ENCODE results near the gene INTS6.
A peak's percentile ranks its signal among the peaks of the same experiment; 100 is the strongest.

The INTS6 gene, protein sequence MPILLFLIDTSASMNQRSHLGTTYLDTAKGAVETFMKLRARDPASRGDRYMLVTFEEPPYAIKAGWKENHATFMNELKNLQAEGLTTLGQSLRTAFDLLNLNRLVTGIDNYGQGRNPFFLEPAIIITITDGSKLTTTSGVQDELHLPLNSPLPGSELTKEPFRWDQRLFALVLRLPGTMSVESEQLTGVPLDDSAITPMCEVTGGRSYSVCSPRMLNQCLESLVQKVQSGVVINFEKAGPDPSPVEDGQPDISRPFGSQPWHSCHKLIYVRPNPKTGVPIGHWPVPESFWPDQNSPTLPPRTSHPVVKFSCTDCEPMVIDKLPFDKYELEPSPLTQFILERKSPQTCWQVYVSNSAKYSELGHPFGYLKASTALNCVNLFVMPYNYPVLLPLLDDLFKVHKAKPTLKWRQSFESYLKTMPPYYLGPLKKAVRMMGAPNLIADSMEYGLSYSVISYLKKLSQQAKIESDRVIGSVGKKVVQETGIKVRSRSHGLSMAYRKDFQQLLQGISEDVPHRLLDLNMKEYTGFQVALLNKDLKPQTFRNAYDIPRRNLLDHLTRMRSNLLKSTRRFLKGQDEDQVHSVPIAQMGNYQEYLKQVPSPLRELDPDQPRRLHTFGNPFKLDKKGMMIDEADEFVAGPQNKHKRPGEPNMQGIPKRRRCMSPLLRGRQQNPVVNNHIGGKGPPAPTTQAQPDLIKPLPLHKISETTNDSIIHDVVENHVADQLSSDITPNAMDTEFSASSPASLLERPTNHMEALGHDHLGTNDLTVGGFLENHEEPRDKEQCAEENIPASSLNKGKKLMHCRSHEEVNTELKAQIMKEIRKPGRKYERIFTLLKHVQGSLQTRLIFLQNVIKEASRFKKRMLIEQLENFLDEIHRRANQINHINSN

DNA sequence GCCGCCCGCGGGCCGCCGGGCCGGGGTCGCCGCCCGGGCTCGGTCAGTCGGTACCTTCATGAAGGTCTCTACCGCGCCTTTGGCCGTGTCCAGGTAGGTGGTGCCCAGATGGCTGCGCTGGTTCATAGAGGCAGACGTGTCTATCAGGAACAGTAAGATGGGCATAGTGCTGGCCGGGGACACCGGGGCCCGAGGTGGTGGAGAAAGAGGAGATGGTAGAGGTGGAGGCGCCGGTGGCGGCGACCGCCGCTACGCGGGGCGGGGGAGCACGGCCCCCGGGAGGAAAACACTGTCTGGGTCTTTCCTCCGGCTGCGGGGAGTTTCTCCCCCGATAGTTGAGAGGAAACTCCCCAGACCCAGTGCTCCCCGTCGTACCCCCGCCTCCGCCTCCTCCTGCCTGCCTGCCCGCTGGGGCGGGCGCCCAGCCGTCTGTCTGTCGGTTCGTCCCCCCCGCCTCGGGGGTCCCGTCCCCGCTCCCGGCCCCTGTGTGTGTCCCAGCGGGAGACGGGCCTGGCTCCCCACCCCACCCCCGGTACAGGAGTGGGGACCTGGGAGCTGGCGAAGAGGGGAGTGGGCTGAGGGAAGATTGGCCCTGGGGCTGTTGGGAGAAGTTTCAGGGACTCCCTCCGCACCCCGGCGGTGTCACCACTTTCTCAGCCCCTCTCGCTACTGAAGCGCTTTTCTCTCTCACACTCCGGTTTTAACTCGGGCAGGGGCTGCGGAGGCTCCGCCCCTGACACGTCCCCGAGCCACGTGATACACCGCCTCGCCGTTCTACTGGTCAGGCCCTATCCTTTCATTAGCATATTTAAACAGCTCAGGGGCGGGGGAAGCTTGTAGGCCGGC is at the start of gene INTS6:
Gene INTS6, minus strand, starts transcription at position 676 of the 846 bp plus-strand sequence. Its CDS starts 511 bp downstream, at position 165.
- DNase-seq (ENCODE audit: low read depth in 2 of 3, low spot score in 1 of 3), result peak; percentile 97

DNA sequence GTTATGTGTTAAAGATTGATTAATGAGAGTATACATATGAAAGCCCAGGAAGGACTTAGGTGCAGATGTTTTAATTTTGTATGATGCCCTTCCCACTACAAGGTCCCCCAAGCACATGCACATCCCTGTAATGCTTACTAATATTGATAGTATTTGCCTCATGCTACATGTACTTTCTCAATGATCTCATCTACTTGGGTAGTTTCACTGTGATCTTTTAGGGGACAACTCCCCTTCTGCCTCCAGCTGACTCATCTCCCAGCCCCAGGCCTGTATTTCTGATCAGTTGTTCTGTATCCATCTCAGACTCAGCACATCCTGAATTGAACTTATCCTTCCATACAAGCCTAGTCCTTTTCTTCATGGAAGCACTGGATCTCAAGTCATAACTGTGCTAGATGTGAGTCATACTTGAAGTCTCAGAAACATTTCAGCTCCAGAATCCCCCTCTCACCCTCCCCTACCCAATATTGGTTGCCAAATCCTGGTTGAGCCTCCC is 49.4 kb upstream of the INTS6 start:
- peak in 2 of 3 donors; percentile 19 to 35 for DNase-seq (ENCODE audit: low read depth in 2 of 3, low spot score in 1 of 3)

DNA sequence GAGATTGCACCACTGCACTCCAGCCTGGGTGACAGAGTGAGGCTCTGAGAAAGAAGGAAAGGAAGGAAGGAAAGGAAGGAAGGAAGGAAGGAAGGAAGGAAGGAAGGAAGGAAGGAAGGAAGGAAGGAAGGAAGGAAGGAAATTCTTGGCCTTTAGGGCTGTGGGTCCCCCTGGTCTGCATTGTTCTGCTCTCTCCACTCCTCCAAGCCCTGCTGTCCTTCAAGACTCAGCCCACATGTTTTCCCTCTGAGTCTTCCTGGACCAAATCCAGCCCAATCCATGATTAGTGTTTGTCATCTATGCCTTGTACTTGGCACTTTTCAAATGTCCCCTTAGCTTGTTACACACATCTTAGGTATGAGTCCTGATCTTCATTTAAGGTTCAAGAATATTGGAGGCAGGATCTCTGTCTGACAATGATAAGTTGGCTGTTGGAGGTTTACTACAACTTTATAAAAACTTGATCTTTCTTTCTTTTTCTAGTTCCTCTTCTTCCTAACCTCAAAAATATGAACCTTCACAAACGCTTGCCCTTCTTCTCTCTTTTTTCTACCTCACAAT is 48.8 kb upstream of the INTS6 start:
- no peak for DNase-seq (ENCODE audit: low read depth in 2 of 3, low spot score in 1 of 3)

DNA sequence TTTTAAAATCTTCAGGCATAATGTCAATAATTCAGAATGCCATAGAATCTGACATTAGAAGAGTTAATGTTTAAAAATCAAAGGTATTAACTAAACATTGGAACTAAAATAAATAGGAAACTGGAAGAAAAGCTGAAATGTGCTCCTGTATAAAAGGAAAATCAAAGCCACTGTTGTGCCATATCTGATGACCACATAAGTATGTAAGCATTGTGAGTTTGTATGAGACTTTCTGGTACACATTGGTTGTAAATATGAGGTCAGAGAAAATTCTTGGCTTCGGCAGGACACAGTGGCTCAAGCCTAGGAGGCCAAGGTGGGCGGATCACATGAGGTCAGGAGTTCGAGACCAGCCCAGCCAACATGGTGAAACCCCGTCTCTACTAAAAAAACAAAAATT is 48.3 kb upstream of the INTS6 start:
- DNase-seq (ENCODE audit: low read depth in 2 of 3, low spot score in 1 of 3), result no peak

DNA sequence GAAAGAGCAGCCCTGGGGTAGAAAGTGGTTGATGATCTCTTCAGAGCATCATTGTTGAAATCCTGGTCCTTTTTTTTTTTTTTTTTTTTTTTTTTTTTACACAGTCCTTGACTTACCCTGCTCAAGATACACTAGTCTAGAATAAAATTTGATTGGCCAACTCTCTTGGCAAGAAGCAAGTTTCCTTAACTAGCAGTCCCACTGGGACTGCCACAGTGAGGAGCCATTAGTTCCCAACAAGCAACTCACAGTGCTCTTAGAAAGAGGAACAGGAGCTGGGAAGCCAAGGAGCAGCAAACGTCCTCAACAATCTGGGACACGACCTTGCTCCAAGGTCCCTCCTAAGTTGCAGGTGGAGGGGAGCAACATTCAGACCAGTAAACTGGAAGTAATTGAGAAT is 47.9 kb upstream of the INTS6 start:
- DNase-seq (ENCODE audit: low read depth in 2 of 3, low spot score in 1 of 3), result no peak

DNA sequence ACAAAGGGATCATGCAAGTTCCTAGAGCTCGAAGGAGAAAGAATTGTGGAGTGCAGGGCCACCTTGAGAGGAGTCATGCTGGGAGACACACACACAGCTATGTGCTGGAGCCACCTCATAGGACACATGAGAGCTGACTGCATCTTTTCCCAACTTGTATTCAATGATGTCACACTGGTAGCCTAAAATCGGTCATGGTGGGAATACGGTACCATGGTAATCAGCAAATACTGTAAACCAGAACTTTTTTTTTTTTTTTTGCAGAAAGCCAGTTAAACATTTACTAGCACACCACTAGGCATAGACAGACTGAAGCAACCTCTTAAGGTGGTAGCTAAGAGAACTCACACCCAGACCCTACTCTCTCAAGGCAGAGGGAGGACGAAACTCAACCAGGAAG is 47.0 kb upstream of the INTS6 start:
- DNase-seq (ENCODE audit: low read depth in 2 of 3, low spot score in 1 of 3), result no peak

DNA sequence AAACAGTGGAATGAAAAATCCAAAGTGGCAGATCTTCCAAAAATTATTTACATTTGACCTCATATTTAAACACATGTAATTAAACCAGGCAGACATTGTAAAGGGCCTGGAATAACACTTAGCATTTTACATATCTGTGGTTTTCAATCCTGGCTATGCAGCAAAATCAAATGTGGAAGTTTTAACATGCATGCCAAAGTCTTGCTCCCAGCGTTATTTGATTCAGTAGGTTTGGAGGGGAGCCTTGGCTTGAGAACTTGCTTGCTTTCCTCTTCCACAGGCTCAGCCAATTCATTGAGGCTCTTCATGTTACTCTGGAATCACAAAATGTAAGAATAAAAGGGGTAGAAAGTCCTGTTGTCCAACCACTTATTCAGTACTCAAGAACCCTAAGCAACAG is 42.5 kb upstream of the INTS6 start:
- DNase-seq (ENCODE audit: low read depth in 2 of 3, low spot score in 1 of 3), result no peak

DNA sequence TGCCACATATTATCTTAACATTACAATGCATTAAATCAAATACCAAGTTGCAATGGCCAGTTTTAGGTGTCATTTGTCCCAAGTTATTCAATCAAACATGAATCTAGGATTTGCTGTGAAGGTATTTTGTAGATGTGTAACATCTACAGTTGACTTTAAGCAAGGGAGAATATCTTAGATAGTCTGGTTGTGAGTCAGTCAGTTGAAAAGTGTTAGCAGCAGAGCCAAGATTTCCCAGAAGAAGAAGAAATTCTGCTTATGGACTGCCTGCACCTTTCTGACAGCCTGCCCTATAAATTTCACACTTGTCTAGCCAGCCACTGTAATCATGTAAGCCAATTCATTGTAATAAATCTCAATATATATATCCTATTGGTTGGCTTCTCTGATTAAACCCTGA is 41.3 kb upstream of the INTS6 start:
- DNase-seq (ENCODE audit: low read depth in 2 of 3, low spot score in 1 of 3), result no peak

DNA sequence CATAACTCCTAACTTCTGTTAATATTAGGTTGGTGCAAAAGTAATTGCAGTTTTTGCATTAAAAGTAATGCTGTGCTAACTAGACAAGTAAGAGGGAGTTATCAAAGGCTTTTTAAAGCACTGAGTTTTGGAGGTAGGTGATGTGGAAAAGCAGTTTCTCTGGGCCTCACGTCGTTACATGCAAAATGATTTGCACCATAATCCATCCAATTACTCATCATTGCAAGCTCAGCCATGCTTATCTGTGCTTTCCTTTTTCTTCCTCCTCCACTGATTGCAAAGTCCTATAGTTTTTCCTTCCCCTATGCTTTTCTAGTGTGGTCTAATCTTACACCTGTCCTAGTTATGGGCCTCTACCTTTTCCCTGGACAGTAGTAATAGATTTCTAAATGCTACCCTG is 35.4 kb upstream of the INTS6 start:
- DNase-seq (ENCODE audit: low read depth in 2 of 3, low spot score in 1 of 3), result no peak

DNA sequence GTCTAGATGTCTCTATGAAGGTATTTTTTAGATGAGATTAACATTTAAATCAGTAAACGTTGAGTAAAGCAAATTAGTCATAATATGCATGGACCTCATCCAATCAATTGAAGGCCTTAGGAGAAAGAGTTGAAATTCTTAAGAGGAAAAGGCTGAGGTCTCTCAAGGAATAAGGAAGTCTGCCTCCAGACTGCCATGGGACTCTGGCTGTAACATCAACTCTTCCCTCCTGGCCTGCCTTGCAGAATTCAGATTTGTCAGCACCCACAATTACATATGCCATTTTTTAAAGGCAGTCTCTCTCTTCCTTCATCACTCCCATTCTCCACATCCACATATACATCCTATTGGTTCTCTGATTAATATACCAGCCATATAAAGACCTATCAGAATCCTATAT is 28.8 kb upstream of the INTS6 start:
- no peak for DNase-seq (ENCODE audit: low read depth in 2 of 3, low spot score in 1 of 3)

DNA sequence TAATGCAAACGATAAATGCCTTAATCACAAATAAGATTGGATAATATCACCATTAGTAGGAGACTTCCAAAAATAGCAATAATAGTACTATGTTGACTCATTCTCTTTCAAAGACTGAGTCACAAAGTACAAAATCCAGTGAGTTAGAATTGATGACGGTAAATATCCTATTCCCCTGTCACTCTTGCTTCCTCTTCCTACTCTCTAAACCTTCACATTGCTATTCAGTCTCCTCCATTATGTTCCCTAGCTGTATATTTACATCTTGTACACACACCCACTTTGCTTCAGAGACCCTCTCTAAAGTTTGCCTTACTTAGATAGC is 26.3 kb upstream of the INTS6 start:
- no peak for DNase-seq (ENCODE audit: low read depth in 2 of 3, low spot score in 1 of 3)

DNA sequence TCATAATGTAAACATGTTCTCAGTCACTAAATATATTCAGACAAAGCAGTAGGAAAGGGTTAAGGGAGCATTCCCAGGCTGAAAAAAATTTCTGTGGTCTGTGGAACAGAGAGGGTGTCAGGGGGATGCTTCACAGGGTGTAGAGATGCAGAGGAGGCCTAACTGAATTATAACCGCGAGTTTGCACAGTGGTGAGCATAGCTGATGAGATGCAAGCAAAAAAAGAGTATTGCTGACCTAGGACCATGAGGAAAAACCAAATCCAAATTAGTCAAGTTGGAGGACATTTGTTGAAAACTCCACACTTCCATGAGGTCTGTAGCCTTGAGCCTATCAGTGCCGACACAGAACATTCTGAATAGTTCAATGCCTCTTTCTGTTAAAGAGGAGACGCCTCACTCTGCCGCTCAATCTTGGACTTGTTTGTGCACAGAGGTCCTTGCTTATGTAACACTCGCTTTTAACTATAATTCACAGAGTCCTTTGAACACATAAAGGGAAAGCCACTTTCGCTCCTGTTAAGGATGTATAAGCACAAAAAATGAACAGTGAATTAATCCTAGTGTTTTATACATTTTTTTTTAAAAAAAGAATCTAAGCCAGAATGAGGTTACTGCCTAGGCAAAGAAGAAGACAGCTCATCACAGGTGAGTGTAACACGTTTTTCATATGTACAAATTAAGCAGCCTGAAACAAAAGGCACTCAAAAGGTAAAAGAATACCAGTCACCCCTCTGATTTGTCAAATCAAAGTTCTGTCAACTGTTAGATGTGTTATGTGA is 25.8 kb upstream of the INTS6 start:
- no peak for DNase-seq (ENCODE audit: low read depth in 2 of 3, low spot score in 1 of 3)

DNA sequence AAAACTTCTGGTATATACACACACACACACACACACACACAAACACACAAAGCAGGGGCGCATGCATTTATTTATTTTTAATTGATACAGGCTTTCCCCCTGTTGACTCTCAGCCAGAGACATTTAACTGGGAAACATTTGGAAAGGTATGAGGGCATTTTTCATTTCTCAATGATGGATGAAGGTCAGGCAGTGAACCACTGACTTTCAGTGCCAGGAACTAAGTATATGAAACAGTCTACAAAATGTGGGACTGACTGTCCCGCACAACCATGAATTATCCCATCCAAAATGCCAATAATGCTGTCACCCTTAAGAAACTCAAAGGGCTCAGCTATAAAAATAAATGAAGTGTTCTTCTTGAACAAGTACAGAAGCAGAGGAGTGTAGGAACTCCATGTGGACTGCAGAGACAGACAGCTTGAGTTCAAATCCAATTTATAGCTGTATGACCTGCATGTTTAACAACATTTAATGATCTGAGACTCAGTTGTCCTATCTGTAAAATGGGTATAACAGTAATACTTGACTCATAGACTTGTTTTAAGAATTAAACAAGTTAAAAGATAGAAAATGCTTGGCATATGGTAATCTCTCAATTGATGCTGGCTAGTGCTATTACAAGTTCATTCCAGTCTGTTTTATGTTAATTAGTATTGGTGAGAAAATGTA is 25.0 kb upstream of the INTS6 start:
- no peak for DNase-seq (ENCODE audit: low read depth in 2 of 3, low spot score in 1 of 3)

DNA sequence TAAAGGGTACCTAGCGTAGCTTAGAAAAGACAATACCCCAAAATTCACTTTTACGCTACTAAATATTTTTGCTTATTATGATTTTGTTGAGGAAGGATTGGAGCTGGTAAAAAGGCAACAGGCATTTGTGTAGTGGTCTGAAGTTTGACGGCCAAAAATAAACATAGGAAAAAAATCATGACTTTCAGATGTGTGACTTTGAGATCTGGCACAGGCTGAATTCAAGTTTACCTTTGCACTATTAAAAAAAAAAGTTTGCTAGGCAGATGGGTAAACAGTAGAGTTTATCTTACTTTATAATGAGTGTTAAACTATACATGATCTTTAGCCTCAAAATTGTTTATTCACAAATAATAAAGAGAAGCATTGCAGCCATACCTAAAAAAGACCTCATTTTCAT is 24.3 kb upstream of the INTS6 start:
- DNase-seq (ENCODE audit: low read depth in 2 of 3, low spot score in 1 of 3), result no peak

DNA sequence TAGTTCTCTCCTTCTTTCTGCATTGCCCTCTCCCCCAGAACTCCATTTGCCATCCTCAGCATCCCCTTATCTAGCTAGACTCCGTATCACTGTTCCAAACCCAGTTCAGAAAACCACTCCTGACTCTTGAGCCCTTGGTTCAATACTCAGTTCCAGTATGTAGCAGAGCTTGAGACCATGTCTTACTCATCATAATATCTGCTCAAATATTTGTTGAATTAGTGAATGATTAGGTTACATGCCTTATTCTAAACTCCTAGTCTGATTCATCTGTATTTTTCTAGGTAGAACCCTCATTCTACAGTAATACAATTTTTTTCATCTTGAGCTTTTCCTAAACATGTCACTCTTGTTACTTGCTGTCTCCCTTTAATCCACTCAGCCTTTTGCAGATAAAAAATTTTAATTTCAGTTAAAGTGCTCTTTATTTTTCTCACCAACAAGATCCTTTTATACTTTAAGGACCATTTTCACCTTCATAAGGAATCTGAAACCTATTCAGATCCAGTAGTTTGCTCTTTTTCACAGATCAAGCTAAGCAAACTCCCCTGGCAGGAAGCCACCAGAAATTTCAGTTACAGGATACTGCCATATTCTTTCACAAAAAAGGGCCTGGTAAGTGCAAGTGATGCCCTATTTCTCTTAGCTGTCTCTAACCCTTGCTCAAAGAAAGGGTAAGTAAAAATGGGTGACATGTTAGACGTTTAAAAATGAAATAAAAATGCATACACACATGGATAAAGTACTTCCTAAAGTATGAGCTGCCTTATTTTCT is 23.1 kb upstream of the INTS6 start:
- DNase-seq (ENCODE audit: low read depth in 2 of 3, low spot score in 1 of 3), result no peak

DNA sequence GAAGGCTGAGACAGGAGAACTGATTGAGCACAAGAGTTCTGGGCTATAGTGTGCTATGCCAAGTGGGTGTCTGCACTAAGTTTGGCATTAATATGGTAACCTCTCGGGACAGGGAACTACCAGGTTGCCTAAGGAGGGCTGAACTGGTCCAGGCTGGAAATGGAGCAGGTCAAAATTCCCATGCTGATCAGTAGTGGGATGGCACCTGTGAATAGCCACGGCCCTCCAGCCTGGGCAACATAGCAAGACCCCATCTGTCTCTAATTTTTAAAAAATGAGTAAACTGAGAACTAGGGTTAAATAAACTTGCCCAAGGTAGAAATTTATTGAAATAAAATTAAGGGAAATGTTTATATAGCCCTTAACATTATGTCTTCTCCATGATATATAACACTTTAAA is 17.0 kb upstream of the INTS6 start:
- no peak for DNase-seq (ENCODE audit: low read depth in 2 of 3, low spot score in 1 of 3)

DNA sequence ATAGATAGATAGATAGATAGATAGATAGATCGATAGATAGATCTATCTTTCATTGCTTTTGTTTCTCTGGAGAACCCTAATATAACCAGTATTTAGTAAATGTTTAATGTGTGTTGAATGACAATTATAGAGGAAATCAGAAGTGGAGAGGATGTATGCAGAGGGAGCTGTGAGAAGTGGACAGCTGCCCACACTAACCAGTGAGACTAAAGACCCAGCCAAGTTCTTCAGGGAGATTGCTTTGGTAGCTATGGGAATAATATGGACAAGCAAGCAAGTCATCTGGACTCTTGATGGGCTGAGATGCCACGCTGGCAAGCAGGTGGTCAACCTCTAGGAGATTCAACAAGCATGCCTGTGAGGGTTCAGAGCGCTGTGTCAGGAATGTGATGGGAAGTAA is 14.9 kb upstream of the INTS6 start:
- no peak for DNase-seq (ENCODE audit: low read depth in 2 of 3, low spot score in 1 of 3)

DNA sequence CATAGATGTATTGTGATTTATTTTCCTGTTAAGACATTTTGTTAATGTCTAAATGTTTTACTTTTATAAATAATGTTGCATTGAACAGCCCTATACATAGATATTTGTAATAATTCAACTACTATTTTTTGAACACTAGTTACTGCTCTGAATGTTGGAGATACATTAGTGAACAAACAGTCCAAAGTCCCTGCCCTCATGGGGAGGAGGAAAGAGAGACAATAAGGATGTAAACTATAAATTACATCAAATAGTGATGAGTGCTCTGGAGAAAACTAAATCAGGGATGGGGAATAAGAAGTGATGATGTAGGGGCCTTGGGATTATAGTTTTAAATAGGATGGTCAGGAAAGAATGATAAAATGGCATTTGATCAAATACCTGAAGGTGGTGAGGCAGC is 12.3 kb upstream of the INTS6 start:
- no peak for DNase-seq (ENCODE audit: low read depth in 2 of 3, low spot score in 1 of 3)

All from stimulated activated CD4-positive, alpha-beta T cell treated with anti-CD3 and anti-CD28 coated beads, Interleukin-12 subunit alpha, Interleukin-12 subunit beta, amount 100 ng/mL, for 48 hours (primary cell).